HG03045 (cell line): ENCODE measurements around the gene AHRR.
"Not testable (repeated sequence)": the region's sequence is repeated elsewhere in the genome, so short reads cannot be mapped to it uniquely, and the experiment has no call there.

ENCODE experiments used
- ATAC-seq: cut with Tn5 transposase; IDR thresholded peaks from one replicate; pipeline ENCODE4 v1.9.1; 2021; ENCODE audit warnings: mild to moderate bottlenecking, moderate library complexity; ENCODE audit not compliant: unreplicated experiment

The AHRR gene

DNA sequence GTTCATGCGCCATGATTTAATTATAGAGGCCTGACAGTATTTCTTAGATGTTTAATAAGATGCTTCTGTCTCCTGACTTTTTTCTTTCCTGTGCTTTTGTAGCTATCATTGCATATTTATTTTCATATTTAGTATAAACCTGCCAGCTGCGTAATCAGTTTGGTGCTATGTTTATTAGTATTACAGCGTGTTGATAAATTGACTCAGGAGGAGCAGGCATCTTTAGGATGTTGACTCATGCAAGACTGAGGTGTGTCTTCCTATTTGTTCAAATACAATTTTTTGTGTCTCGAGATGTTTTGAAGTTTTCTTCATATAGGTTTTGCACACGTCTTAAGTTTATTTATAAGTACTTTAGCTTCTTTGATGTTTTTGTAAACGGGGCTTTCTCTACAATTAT is 85.5 kb downstream of the AHRR start:
- ATAC-seq: no peak

DNA sequence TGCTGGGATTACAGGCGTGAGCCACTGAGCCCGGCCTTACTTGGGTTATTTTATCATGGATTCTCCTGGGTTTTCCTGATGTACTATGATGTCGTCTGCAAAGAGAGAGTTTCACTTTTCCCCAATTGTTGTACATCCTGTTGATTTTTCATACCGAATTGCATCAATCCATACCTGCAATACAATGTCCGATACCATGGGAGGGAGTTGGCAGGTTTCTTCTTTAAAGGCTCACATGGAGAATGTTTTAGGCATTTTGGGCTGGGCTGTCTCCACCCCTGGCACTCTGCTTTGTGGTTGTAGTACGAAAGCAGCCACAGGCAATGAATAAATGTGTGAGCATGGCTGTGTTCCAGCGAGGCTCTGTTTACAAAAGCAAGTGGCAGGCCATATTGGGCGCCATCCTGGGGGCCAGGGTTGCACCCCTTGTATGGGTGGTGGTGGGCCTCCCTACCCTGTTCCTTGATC is 86.3 kb downstream of the AHRR start:
- no peak for ATAC-seq

DNA sequence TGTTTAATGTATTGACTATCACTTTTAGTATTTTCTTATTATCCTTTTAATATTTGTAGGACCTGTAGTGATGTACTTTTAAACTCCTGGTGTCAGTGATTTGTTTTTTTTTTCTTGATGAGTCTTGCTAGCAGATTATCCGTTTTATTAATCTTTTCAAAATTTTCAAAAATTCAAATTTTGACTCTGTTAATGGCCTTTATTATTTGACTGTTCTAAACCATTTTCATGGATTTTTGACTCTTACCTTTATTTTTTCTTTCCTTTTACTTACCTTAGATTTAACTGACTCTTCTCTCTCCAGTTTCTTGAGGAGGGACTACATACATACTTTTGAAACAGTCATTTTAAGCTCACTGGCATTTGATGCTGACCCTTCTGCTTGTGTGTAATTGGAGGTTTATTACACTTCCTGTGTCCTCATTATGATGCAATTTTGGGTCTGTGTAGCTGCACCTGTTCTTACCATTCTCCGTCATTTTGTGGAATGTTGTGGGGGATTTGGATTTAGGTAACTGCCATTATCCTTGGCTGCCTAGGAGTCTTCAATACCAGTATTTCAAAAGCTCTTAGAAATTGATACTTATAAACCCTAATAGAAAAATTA is 89.5 kb downstream of the AHRR start:
- no peak for ATAC-seq

DNA sequence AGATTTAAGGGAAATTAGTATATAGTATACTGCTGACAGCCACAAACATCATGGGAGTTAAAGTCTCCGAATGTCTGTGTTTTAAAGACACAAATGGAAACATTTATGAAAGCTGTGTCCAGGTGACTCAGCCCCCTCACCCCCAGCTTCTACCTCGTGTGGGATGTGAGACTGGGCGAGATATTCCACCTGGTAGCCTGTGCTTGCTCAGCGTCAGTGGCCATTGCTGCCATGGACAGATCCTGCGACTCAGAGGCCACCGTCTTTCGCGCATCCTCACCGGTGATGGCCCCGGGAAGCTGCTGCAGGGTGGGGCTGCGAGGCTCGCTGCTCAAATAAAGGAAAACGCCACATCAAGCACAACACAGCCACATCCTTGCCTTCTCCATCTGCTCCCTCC is 90.2 kb downstream of the AHRR start:
- ATAC-seq: no peak

DNA sequence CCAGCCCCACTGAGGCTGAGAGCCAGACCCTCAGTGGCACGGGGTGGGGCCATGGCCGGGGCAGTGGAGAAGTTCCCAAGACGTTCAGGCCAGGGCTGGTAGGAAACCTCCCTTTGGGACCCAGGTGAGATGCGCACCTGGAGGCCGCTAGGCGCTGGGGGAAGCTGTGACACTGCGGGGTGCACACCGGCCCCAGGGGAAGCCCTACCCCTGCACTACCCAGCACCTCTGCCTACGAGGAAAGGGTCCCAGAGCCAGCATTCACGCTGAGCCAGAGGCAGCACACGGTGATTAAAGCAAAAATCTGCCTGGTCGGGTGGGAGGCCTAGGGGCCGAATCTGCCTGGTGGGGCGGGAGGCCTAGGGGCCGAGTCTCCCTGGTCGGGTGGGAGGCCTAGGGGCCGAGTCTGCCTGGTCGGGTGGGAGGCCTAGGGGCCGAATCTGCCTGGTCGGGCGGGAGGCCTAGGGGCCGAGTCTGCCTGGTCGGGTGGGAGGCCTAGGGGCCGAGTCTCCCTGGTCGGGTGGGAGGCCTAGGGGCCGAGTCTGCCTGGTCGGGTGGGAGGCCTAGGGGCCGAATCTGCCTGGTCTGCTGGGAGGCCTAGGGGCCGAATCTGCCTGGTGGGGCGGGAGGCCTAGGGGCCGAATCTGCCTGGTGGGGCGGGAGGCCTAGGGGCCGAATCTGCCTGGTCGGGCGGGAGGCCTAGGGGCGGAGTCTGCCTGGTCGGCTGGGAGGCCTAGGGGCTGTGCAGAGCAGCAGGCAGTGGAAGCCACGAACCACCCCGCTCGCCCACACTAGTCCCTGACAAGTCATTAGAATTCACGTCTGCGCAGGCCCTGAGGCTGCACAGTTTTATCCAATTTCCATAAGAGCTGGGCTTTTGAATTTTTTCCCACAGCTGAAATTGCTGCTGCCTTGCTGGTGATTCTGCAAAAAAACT is 93.7 kb downstream of the AHRR start:
- not testable (repeated sequence) for ATAC-seq

DNA sequence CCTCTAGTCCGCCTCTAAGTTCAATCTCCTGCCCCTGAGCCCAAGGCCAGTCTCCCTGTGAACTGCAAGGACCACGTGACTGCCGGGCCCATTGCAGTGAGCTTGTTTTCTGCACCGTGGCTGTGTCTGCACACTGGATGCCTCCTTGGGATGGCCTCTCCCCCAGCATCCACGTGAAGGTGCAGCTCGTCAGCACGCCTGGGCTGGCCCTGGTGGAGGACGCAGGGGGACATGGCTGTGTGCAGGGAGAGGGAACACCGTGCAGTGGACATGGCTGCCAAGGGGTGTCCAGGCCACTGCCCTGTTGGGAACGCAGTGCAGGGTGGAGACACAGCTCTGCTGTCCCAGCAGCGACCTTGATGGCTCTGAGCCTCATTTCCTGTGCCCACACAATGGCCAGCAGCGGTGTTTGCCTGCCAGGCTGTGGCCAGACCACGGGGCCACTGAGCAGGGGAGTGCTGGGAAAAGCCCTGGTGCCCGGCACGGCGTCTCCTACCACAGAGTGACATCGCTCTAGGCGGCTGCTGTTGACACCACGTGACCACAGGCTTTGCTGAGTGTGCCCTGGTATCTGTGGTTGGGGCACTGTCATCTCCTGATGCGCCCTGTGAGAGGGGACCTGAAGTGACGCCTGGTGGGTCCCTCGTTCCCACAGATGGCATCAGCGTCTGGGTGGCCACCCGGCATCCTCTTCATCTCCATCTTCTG is 94.6 kb downstream of the AHRR start:
- ATAC-seq: no peak

DNA sequence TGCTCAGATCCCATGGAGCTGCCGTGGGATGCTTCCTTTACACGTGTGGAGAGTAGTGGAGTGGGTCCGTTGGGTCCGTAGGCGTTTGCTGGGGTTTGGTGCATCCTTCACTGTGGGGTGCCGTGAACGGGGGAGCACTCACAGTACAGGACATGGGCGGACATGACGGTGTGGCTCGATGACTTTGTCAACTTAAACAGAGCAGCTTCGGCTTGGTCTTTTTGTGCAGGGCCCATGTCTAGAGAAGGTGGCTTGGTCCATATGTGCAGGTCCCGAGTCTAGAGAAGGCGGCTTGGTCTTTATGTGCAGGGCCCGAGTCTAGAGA is 95.1 kb downstream of the AHRR start:
- ATAC-seq: no peak

DNA sequence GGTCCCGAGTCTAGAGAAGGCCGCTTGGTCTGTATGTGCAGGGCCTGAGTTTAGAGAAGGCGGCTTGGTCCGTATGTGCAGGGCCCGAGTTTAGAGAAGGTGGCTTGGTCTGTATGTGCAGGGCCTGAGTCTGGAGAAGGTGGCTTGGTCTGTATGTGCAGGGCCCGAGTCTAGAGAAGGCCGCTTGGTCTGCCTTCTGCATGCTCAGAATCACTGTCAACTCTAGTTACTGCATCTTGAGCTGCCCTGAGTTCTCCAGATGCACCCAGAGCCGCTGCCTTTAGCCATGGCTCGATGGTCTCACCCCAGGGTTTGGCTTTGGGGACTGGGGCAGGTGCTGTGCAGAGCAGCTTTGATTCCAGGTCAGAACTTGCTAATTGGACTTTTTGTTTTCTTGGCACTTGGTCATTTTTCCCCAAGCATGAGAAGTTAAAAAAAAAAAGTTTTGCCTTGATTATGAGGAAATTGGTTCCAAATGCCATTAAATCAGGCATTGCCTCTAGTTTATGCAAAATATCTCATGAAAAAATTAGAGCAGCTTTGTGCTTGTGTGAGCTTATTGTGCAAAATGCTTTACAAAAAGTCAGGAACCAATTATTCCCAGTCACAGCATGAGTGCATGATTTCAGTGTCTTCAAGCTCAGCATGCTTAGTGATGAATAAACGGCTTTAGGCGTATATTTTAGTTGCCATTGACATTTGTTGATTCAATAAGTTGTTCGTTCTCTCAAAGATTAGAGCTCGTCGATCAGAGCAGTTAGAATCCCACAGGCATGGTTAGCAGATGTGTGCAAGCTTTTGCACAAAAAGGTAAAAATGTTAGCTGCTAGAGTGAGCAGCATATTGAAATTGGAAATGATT is 96.0 kb downstream of the AHRR start:
- no peak for ATAC-seq

DNA sequence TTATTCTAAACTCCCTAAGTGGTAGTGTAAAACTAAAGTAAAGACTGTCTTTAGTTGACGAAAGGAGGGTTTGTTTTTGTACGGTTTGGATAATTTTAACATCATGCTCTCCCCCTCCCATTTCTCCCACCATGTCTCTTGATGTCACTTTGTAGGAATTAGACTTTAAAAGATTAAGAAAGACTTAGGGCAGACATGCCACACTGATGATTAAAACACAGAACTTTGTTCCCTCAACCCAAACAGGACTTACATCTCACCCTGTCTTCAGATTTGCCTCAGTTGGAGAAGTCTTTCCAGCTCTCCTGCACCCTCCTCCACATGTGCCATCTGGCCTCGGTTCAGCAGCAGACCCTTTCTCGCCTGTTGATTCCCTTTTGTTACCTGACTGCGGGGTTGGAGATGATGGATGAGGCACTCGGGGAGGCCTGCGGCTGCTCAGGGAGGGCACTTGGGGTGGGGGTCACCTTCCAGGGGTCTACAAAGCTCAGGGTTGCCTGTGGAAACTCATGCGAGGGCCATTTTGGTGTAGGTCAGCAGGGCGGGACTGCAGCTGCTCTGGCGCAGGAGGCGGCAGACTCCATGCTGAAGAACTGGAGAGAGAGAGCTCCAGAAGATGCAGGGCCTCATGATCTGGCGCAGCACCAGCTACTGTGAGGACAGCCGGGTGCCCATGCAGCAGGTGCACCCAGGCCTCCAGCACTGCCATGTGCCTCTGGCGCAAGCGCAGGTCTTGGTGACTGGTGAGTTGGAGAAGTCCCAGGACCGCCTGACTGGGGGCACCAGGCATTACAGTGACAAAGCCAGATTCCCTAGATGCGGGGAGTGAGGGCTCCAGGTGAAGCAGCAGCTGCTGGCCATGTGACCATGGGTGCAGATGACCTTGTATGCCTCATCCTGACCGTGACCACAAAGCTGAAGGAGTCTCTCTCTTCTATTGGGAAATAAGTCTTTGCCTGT is 96.9 kb downstream of the AHRR start:
- no peak for ATAC-seq

DNA sequence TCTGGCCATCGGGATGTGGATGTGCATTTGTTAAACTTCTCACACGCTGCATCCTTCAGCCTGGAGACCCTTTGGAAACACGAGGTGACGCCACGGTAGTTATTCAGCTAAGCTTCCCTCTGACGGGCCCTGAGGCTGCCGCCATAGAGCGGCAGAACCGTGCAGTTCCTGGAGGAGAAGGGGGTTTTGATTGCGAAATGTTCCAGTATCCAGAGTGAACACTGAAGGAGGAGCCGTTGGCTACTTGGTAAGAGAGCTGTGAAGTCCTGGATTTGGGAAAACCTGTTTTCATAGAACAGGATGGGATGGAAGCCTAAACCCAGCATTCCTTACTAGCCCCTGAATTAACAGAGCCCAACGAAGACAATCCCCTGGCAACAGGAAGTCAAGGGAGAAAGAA is 98.5 kb downstream of the AHRR start:
- ATAC-seq: no peak

DNA sequence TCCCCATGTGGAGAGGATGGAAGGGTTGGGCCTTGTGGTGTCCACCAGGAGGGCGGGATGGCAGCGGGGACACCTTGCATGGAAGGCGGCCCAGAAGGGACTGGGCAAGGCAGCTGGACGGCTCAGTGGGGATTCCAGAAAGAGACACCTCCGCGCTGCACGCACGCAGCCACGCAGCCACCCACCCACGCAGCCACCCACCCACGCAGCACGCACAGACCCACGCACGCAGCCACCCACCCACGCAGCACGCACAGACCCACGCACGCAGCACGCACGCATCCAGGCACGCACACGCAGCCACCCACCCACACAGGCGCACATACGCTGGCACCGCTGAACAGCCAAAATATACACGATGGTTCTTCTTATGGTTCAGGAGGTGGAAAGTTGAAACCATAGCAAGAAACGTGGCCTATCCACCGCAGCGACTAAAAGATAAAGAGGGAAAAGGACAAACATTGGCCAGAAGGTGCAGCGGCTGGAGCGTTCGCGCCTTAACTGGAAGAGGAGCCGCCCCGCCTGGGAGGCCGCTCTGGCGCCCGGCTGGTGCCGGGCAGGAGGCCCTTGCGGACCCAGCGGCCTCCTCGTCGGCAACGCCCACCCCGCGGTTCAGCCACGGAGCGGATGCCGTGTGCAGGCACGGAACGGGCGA is 99.2 kb downstream of the AHRR start:
- no peak for ATAC-seq

DNA sequence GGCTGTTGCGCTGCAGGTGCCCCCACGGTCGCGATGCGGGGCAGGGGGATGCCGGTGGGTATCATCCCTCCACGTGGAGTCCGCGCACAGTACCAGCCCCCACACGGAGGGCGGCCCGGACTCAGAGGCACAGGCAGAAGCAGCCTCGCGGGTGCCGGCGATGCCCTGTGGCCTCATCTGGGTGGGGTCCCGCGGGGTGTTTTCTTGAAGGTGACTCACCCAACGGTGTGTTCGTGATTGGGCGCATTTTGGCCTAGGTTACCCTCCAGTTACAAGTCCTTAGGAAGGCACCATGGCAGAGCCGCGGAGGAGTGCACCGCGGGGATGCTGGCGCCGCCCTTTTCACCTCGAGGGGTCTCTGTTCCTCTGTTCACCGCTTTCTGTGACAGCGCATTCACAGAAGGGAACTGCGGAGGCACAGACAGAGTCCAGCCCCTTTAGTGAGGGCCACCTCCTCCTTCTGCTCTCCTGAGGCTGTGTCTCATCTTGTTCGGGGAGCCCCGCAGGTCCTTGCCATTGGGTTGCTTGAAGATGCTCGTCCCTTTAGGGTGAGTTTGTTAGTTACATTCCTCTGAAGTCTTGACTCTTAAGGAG is 99.9 kb downstream of the AHRR start:
- ATAC-seq: no peak

DNA sequence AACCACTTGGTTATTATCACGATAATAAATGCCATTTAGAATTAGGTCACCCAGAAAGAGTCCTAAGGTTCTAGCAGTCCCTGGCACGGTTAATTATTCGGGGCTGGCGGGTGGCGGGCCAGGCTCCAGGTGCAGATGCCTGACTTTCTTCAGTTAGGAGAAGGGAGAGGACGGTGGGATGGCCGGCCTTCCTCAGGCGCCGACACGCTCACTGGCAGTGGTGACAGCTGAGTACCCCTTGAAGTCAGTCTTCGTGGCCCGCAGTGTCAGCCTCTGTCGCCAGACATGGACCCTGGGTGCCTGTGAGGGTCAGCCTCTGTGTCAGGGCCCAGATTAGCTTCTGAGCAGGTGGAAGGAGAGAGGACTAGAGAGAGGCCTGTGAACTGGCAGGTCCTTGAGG is 100.4 kb downstream of the AHRR start:
- ATAC-seq: no peak

DNA sequence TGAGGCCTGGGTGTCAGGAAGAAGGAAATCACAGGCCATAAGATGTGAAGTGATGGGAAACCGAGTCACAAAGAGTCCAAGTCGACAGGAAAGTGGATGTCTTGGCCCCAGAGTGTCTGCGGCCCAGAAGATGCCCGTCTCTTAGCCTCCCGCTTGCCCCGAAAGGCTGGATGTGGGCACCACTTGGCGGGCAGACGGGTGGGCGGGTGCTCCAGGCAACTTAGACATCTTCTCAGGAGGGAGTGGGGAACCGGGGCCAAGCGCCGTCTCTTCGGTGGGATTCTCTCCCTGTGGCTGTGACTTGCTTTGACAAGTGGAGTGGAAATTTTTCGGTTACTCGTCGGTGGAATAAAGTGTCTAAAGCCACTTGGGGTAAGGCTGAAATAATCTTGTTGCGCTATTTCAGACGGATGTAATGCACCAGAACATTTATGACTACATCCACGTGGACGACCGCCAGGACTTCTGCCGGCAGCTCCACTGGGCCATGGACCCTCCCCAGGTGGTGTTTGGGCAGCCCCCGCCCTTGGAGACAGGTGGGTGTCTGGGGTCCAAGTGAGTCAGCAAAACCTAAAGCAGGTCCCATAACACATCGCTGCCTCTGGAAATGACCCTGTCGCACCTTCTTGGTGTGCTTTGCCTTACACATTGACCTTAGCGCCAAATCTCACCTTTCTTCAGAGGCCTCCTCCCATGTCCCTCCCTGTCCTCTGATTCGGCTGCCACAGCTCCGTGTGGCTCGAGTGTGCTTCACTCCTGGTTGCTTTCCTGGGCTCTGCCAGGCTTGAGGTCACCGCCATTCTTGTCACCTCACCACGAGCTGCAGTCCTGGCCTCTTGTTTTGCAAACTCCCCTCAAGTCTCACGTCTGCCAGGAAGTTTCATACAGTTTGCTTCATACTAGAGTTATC is 101.1 kb downstream of the AHRR start:
- no peak for ATAC-seq

DNA sequence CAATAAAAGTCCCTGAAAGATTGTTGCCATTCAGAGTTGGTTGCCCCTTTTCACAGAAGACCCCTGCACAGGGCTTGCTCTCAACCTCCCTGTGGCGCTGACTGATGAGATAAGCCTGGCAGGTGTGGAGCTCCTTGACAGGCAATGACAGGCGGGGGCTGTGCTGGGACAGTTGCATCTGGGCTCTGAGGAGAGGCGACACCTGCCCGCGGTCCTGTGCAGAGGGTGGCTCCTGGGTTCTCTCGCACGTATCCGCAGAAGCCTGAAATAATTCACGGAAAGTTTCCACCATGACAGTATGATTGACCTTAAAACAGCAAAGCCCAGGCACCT is 101.7 kb downstream of the AHRR start:
- no peak for ATAC-seq

DNA sequence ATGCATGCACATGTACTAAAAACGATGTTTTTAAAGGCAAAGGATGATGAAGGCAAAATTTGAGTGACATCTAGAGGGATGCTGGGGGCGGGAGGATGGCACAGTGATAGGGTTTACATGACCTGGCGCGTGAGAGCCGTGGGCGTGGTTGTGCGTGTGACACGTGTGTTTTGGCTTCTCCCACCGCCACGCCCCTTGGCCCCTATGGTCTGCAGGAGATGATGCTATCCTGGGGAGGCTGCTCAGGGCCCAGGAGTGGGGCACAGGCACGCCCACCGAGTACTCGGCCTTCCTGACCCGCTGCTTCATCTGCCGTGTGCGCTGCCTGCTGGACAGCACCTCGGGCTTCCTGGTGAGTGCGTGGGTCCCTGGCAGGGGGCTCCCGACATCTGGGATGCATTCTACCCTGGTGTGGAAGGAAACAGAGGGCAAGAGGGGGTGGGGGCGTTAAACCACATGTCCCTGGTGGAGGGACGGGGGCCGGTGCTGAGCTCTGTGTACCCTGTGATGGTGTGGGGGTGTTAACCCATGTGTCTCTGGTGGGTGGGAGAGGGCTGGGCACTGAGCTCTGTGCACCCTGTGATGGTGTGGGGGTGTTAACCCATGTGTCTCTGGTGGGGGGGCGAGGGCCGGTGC is 102.2 kb downstream of the AHRR start:
- ATAC-seq: no peak

DNA sequence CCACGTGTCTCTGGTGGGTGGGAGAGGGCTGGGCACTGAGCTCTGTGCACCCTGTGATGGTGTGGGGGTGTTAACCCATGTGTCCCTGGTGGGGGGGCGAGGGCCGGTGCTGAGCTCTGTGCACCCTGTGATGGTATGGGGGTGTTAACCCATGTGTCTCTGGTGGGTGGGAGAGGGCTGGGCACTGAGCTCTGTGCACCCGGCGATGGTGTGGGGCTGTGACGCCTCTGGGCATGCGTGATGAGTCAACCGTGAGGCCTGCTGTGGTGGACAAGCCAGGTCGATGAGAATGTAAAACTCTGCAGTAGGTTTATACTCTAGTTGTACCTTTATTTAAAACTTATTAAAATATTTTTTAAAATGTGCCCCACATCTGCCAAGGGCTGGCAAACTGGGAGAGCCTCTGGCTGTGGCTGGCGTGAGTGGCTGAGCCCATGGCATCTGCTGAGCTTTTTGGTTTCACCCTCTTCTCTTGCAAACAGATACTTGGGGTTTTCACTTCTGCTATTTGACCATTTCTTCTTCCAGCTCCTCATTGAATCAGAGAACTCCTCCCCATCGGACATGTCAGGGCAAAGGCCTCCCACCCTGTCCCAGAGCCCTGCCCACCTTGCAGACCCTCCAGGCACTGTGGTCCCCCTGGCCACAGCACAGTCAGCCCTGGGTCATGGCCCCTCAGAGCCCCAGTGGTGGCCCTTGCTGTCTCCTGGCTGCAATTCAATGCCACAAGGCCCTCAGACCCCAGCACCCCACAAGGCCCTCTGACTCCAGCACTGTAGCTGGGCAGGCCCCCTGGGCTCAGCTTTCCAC is 103.0 kb downstream of the AHRR start:
- peak; percentile 78 for ATAC-seq
